Heart right ventricle (tissue), 16 donors: ENCODE measurements around the gene CIZ1. TPM values are rescaled to one million over a fixed set of nuclear protein-coding genes. Genes with fewer than 3 reads are reported as not detected.

Experiments
- ATAC-seq, 8 donors: fragments of 200-7000 bp; cut with Tn5 transposase; one replicate each; pipeline ENCODE4 v1.9.1; 2020; ENCODE audit warnings: mild to moderate bottlenecking in 8 of 8, moderate library complexity in 8 of 8, moderate number of reproducible peaks in 1 of 8
- DNase-seq, 2 donors: peaks; one replicate each; pipeline ENCODE4 v3.0.0-alpha.2; 2020
- H3K27ac ChIP-seq, 10 donors: fragments of 200-600 bp; sonication (generic) in 2 of 10; one replicate each; pipeline versions ENCODE4 v1.5.0 to v1.8.0; 2020 to 2022; ENCODE audit warnings: mild to moderate bottlenecking in 3 of 10
- H3K27me3 ChIP-seq, 7 donors: fragments of 200-600 bp; one replicate each; pipeline ENCODE4 v1.8.0; 2021 to 2022; ENCODE audit warnings: mild to moderate bottlenecking in 2 of 7
- H3K36me3 ChIP-seq, 9 donors: fragments of 200-600 bp; sonication (generic) in 1 of 9; one replicate each; pipeline versions ENCODE4 v1.5.0 to v1.8.0; 2020 to 2022; ENCODE audit warnings: mild to moderate bottlenecking in 2 of 9
- H3K4me1 ChIP-seq, 9 donors: fragments of 200-600 bp; sonication (generic) in 1 of 9; one replicate each; pipeline versions ENCODE4 v1.5.0 to v1.8.0; 2020 to 2022; ENCODE audit warnings: mild to moderate bottlenecking in 4 of 9
- H3K4me3 ChIP-seq, 10 donors: fragments of 200-600 bp; sonication (generic) in 2 of 10; one replicate each; pipeline versions ENCODE4 v1.5.0 to v1.8.0; 2020 to 2022; ENCODE audit warnings: mild to moderate bottlenecking in 7 of 10, moderate library complexity in 2 of 10
- H3K9me3 ChIP-seq, 11 donors: fragments of 200-600 bp in 10 of 11; sonication (generic) in 2 of 11; one replicate each; pipeline versions ENCODE4 v1.5.0 to v1.8.0; 2013 to 2022; ENCODE audit warnings: mild to moderate bottlenecking in 2 of 11, control low read depth in 1 of 11, moderate library complexity in 1 of 11
- WGBS, 2 donors: extraction: QIAGEN DNeasy Blood & Tissue Kit; methylation state at CpG; one replicate each; pipeline ENCODE4 v1.1.7; 2013; ENCODE audit warnings: inconsistent platforms in 1 of 2; 5-methylcytosine and 5-hydroxymethylcytosine counted together
- intact Hi-C, 10 donors: fragments of 100-400 bp; cut with DNase I; formaldehyde crosslinking; loops; one replicate each; pipeline versions ENCODE4 v1.11.1 to v1.14.2; 2022
- polyA plus RNA-seq, 2 donors: library from polyadenylated mRNA; stranded (reverse); fragments of 200-250 nt; gene quantifications; one replicate each; pipeline ENCODE4 v1.2.3, GENCODE V29; 2013
- total RNA-seq, 10 donors: library from RNA; stranded (reverse); fragmentation: NEBNext Ultra II Directional in 3 of 10; extraction: Animal tissue kit (Norgen Biotek cat#: 25700) in 3 of 10; gene quantifications; one replicate each; pipeline versions ENCODE4 v1.2.1 to v1.2.4, GENCODE V29; 2021 to 2023
- TF ChIP-seq, protein P1 (sequence below), 9 donors: fragments of 200-600 bp; sonication (generic) in 2 of 9; IDR thresholded peaks; one replicate each; pipeline versions ENCODE4 v1.5.0 to v1.8.0; 2021 to 2022; ENCODE audit warnings: antibody characterized with exemption in 9 of 9, mild to moderate bottlenecking in 5 of 9, moderate library complexity in 1 of 9
- donor health status: Arrhythmogenic right ventricular cardiomyopathy.
- donor health status: ischemic (EF 13 %, LVEDD 7.1; RV severe dilation, severe dysfunction).
- donor health status: healthy with polysubstance abuse.
- donor health status: DM: no; HTN: yes; CAD: no.
- donor health status: DM: no; HTN: no; CAD: no.
- donor health status: ischemic (EF 25% LVEDD 6.9; RV normal size, moderate dysfunction).
- donor health status: ischemic (EF 25% LVEDD 5.7; RV mildly dilated, moderate dysfunction).
- donor health status: healthy.
- donor health status: DM: yes; HTN: yes; CAD: no.
- donor health status: Ischemic cardiomyopathy.
- donor health status: ischemic (EF 35%, LVEDD 5.7; RV mildly dilated, moderate dysfunction).
- donor health status: nonischemic (EF 11% LVEDD 7.7; RV severe dilation, severe dysfunction).
- donor health status: DM: yes; HTN: yes; CAD: no.
- donor health status: PGD.
- donor health status: ischemic (EF 29% LVEDD 5.4; RV normal size, mild dysfunction).
- donor health status: nonischemic (EF 23%, LVEDD 6.1; RV moderate dilation, normal function).

Gene CIZ1
- total and polyA plus RNA-seq, 12 donors = 39.7 to 96.0 (median 75.0) TPM

GRCh38 chr9:128180001-128180400 lies 11.4 kb downstream of the CIZ1 start:
- H3K4me3 ChIP-seq = no peak overlapping the region
- peaks cover 9 to 92% (median 73%) of the 10 kb centered on the region in 9 donors for H3K36me3 ChIP-seq
- DNase-seq (no peak), ATAC-seq (no peak)
- 95 to 99% methylated on average over 8 of the region's 8 CpGs for WGBS, 2 donors
- H3K9me3 ChIP-seq = no peaks in the 10 kb centered on the region
- intact Hi-C loops = no loop called here
- TF ChIP-seq, protein P1, sequence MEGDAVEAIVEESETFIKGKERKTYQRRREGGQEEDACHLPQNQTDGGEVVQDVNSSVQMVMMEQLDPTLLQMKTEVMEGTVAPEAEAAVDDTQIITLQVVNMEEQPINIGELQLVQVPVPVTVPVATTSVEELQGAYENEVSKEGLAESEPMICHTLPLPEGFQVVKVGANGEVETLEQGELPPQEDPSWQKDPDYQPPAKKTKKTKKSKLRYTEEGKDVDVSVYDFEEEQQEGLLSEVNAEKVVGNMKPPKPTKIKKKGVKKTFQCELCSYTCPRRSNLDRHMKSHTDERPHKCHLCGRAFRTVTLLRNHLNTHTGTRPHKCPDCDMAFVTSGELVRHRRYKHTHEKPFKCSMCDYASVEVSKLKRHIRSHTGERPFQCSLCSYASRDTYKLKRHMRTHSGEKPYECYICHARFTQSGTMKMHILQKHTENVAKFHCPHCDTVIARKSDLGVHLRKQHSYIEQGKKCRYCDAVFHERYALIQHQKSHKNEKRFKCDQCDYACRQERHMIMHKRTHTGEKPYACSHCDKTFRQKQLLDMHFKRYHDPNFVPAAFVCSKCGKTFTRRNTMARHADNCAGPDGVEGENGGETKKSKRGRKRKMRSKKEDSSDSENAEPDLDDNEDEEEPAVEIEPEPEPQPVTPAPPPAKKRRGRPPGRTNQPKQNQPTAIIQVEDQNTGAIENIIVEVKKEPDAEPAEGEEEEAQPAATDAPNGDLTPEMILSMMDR (IDR thresholded peaks at IDR 0.05) = no peak
- H3K27me3 ChIP-seq = no peaks in the 10 kb centered on the region
- H3K27ac ChIP-seq = no peak overlapping the region
- no peaks in the 10 kb centered on the region for H3K4me1 ChIP-seq

DNA sequence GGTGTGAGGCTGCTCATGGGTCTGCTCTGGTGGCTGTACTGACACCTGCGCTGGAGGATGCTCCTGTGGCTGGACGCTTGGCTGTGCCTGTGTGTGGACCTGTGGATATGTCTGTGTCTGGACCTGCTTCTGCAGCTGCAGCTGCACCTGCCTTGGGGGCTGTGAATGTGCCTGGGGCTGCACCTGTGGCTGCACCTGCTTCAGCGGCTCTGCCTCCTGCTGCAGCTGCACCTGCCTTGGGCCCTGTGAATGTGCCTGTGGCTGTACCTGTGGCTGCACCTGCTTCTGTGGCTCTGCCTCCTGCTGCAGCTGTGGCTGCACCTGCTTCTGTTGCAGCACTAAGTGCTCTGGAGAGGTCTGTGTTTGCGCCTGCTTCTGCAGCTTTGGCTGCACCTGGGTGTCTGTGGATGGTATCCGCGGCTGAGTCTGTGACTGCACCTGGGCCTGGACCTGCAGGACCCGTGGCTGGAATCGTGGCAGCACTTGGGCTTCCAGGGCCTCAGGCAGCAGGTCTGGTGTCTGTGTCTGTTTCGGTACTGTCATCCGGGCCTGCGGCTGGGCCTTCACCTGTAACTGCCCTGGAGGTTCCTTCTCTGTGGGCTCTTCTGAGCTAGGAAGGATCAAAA lies 12.5 kb downstream of the CIZ1 start:
- H3K27ac ChIP-seq = no peak overlapping the region
- H3K36me3 ChIP-seq = peaks cover 9 to 92% (median 64%) of the 10 kb centered on the region in 9 donors
- no peaks in the 10 kb centered on the region for H3K27me3 ChIP-seq
- TF ChIP-seq, protein P1 (IDR thresholded peaks at IDR 0.05) = no peak
- ATAC-seq = no peak
- no peak for DNase-seq
- H3K9me3 ChIP-seq = no peaks in the 10 kb centered on the region
- 98% methylated on average over 11 of the region's 11 CpGs for WGBS, 2 donors
- no peaks in the 10 kb centered on the region for H3K4me1 ChIP-seq
- intact Hi-C loops = no loop called here
- no peak overlapping the region for H3K4me3 ChIP-seq

DNA sequence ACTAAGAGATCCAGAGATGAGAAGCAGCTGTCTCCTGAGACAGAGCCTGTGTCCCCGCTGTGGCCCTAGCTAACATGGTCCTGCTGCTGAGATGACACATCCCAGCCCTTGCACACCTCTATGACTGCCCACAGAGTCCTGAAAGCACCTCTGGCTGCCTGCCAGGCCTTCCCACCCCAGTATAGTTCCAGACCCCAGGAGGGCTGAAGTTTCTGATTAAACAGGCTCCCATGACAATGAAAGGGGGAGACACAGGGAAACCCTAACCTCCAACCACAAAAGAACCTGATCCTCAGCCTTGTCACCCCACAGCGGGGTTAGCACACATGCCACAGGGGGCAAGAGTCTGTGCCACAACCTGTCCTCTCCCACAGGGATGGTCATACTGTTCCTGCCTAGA lies 15.6 kb downstream of the CIZ1 start:
- peaks cover 9 to 97% (median 54%) of the 10 kb centered on the region in 9 donors for H3K36me3 ChIP-seq
- WGBS, 2 donors = 88 to 89% methylated on average over 2 of the region's 2 CpGs
- H3K27me3 ChIP-seq = no peaks in the 10 kb centered on the region
- H3K4me3 ChIP-seq = no peak overlapping the region
- no peaks in the 10 kb centered on the region for H3K4me1 ChIP-seq
- DNase-seq (no peak), ATAC-seq (no peak)
- H3K27ac ChIP-seq = no peak overlapping the region
- H3K9me3 ChIP-seq = no peaks in the 10 kb centered on the region
- intact Hi-C loops = no loop called here
- TF ChIP-seq, protein P1 (IDR thresholded peaks at IDR 0.05) = no peak

- Histone ChIP-seq H3K27me3 (no peaks in the 10 kb centered on the region), H3K9me3 (no peaks in the 10 kb centered on the region)
- TF ChIP-seq, protein P1 (IDR thresholded peaks at IDR 0.05) = no peak
Measured at GRCh38 chr9:128175102-128175563, 16.2 kb downstream of the CIZ1 start.

More at GRCh38 chr9:128175102-128175563, 16.2 kb downstream of the CIZ1 start:
- Histone ChIP-seq H3K4me1 (no peaks in the 10 kb centered on the region), H3K4me3 (no peak overlapping the region), H3K36me3 (peaks cover 9 to 97% (median 49%) of the 10 kb centered on the region in 9 donors), H3K27ac (no peak overlapping the region)
- intact Hi-C loops = no loop called here
- no peak for ATAC-seq
- no peak for DNase-seq
- 87% methylated on average over 8 of the region's 8 CpGs for WGBS, 2 donors
